ENCODE results near the gene RPL41.
"Not testable (repeated sequence)": the region's sequence is repeated elsewhere in the genome, so short reads cannot be mapped to it uniquely, and the experiment has no call there.

The RPL41 gene

GRCh38 chr12:56155256-56155845 lies 38.9 kb downstream of the RPL41 start:
- CTCF ChIA-PET = interaction anchor here (1.0 to 2.2 kb wide), 4 partner anchors 27 to 36 kb away, joined by 6 to 8 read pairs (median 6); partner anchors contain the start of genes ESYT1, SMARCC2 and ZC3H10
- peaks cover 3% of the 10 kb centered on the region; the same call in 1 of the 2 replicates for H3K4me1 ChIP-seq (ENCODE audit: control insufficient read depth, insufficient read depth, low read length)
- no peaks in the 10 kb centered on the region for H3K9me3 ChIP-seq (ENCODE audit: control insufficient read depth, insufficient read depth, low read depth, low read length)
- TF ChIP-seq IKZF3 (tag by site-specific recombination; IDR thresholded peaks at IDR 0.05) (0 out of 2 replicates have a peak, but pooled peaks have one; percentile 37), ZNF645 (tag by site-specific recombination; IDR thresholded peaks at IDR 0.05) (no peak), ZNF837 (tag by site-specific recombination; IDR thresholded peaks at IDR 0.05) (no peak), REST (tag by site-specific recombination; IDR thresholded peaks at IDR 0.05) (no peak), ZNF114 (tag by site-specific recombination; IDR thresholded peaks at IDR 0.05) (no peak)
- POLR2A ChIA-PET = interaction anchor here (0.7 to 3.8 kb wide), 4 partner anchors 8 to 101 kb away, joined by 3 to 20 read pairs (median 4); partner anchors contain the start of gene ESYT1
- peaks cover 4 to 34% of the 10 kb centered on the region in 2 experiments for H3K36me3 ChIP-seq (ENCODE audit: control insufficient read depth in 2 of 2, insufficient read depth in 1 of 2, low read length in 2 of 2)
- H3K27ac ChIP-seq (ENCODE audit: extremely low read depth, low read depth, low read length) = no peak overlapping the region
- H3K4me3 ChIP-seq (ENCODE audit: low read depth, low read length) = no peak overlapping the region

- TF ChIP-seq ATF2 (tag by site-specific recombination; IDR thresholded peaks at IDR 0.05; ENCODE audit: low read depth) (peak; percentile 61; the same call in 1 of the 2 replicates), ZNF121 (tag by site-specific recombination; IDR thresholded peaks at IDR 0.05) (0 out of 2 replicates have a peak, but pooled peaks have one; percentile 64), ZNF629 (tag by site-specific recombination; IDR thresholded peaks at IDR 0.05) (peak; percentile 54; the same call in 1 of the 2 replicates), GLIS1 (tag by site-specific recombination; IDR thresholded peaks at IDR 0.05) (0 out of 2 replicates have a peak, but pooled peaks have one; percentile 7)
- not testable (repeated sequence) for H3K4me3 ChIP-seq (ENCODE audit: low read depth, low read length); H3K4me1 ChIP-seq (ENCODE audit: control insufficient read depth, insufficient read depth, low read length); H3K9me3 ChIP-seq (ENCODE audit: control insufficient read depth, insufficient read depth, low read depth, low read length)
- Histone ChIP-seq H3K36me3 (ENCODE audit: control insufficient read depth in 2 of 2, insufficient read depth in 1 of 2, low read length in 2 of 2) (peaks cover 4 to 47% of the 10 kb centered on the region in 2 experiments), H3K27ac (ENCODE audit: extremely low read depth, low read depth, low read length) (peak overlapping the region; percentile 84; the same call in 1 of the 2 replicates)
- POLR2A ChIA-PET = interaction anchor here (0.6 to 3.8 kb wide), 6 partner anchors 20 to 76 kb away, joined by 3 to 20 read pairs (median 4); partner anchors contain the start of genes ESYT1 and RNF41
- CTCF ChIA-PET = interaction anchor here (0.6 to 2.0 kb wide), 4 partner anchors 23 to 309 kb away, joined by 3 to 6 read pairs (median 4); partner anchors contain the start of gene ESYT1
Observed at GRCh38 chr12:56156464-56157200, 40.2 kb downstream of the RPL41 start.

- H3K27ac ChIP-seq (ENCODE audit: extremely low read depth, low read depth, low read length) = peak overlapping the region; percentile 84
- H3K4me1 ChIP-seq (ENCODE audit: control insufficient read depth, insufficient read depth, low read length) = peaks cover 3% of the 10 kb centered on the region; the same call in 1 of the 2 replicates
- H3K4me3 ChIP-seq (ENCODE audit: low read depth, low read length) = peak overlapping the region; percentile 90
- no peaks in the 10 kb centered on the region for H3K9me3 ChIP-seq (ENCODE audit: control insufficient read depth, insufficient read depth, low read depth, low read length)
- ChIA-PET POLR2A (interaction anchor here (0.5 to 3.8 kb wide), 12 partner anchors 9 to 39 kb away, joined by 3 to 42 read pairs (median 4); partner anchors contain the start of genes ESYT1, SMARCC2 and ZC3H10), CTCF (interaction anchor here (0.6 to 2.0 kb wide), 3 partner anchors 30 to 310 kb away, joined by 5 to 17 read pairs (median 6); partner anchors contain the start of gene ESYT1)
- H3K36me3 ChIP-seq (ENCODE audit: control insufficient read depth in 2 of 2, insufficient read depth in 1 of 2, low read length in 2 of 2) = peaks cover 7 to 54% of the 10 kb centered on the region in 2 experiments
- TF ChIP-seq ZNF366 (tag by site-specific recombination; conservative IDR thresholded peaks at IDR 0.05) = peak; percentile 70
- no peak for TF ChIP-seq ZNF558 (tag by site-specific recombination; IDR thresholded peaks at IDR 0.05)
- TF ChIP-seq ZBTB49 (tag by site-specific recombination; IDR thresholded peaks at IDR 0.05; ENCODE audit: low read depth) = no peak
- peak; percentile 63 for TF ChIP-seq PRDM10 (tag by site-specific recombination; IDR thresholded peaks at IDR 0.05)
Observed at GRCh38 chr12:56157201-56158028, 41.0 kb downstream of the RPL41 start.

All from HEK293 (cell line).